HEK293 (cell line): ENCODE data around the gene TSHZ2.

Experiments
- CTCF ChIA-PET: fragments of 350-600 bp; formaldehyde crosslinking; extraction: SDS; loops from one replicate; lab custom pipeline; 2021; ENCODE audit warnings: antibody characterized with exemption; lab: Yijun Ruan, JAX
- POLR2A ChIA-PET: fragments of 300-600 bp; formaldehyde crosslinking; extraction: SDS; loops from one replicate; lab custom pipeline; 2020; ENCODE audit warnings: antibody characterized with exemption, inconsistent platforms; lab: Yijun Ruan, JAX
- H3K27ac ChIP-seq: fragments of 200-500 bp; sonication (Bioruptor generic); 2 replicates; pipeline ENCODE4 v1.5.1; 2014; ENCODE audit warnings: low read depth, low read length, control low read depth, inconsistent platforms; ENCODE audit errors: extremely low read depth
- H3K36me3 ChIP-seq, 2 experiments: fragments of 200-500 bp in 1 of 2; sonication (Bioruptor generic) in 1 of 2; 1 replicate in 1 of 2; 2 replicates in 1 of 2; pipeline ENCODE4 v1.5.1; 2014 to 2017; ENCODE audit warnings: inconsistent platforms in 2 of 2, low read length in 2 of 2; ENCODE audit not compliant: control insufficient read depth in 2 of 2, insufficient read depth in 1 of 2
- H3K4me1 ChIP-seq: fragments of 200-500 bp; sonication (Bioruptor generic); 2 replicates; pipeline ENCODE4 v1.5.1; 2014; ENCODE audit warnings: mild to moderate bottlenecking, low read length, inconsistent platforms; ENCODE audit not compliant: control insufficient read depth, insufficient read depth
- H3K4me3 ChIP-seq: 2 replicates; pipeline ENCODE4 v1.5.1; 2011; ENCODE audit warnings: low read depth, mild to moderate bottlenecking, control low read depth, low read length, moderate library complexity
- H3K9me3 ChIP-seq: fragments of 200-500 bp; sonication (Bioruptor generic); 2 replicates; pipeline ENCODE4 v1.5.1; 2014; ENCODE audit warnings: low read depth, low read length, inconsistent platforms; ENCODE audit not compliant: control insufficient read depth, insufficient read depth
- BCL11B ChIP-seq: fragments of 450-650 bp; formaldehyde crosslinking; IDR thresholded peaks from 2 replicates; pipeline ENCODE4 v1.5.1; 2016; ENCODE audit warnings: low read depth, missing biosample characterization, missing genetic modification characterization
- PRDM1 ChIP-seq: fragments of 450-650 bp; formaldehyde crosslinking; IDR thresholded peaks from 2 replicates; pipeline ENCODE4; 2016; ENCODE audit warnings: missing biosample characterization, missing genetic modification characterization
- WT1 ChIP-seq: fragments of 450-650 bp; formaldehyde crosslinking; IDR thresholded peaks from 2 replicates; pipeline ENCODE4 v1.5.1; 2016; ENCODE audit warnings: missing biosample characterization, missing genetic modification characterization
- ZBTB48 ChIP-seq: fragments of 450-650 bp; formaldehyde crosslinking; IDR thresholded peaks from 2 replicates; pipeline ENCODE4 v1.5.1; 2016; ENCODE audit warnings: missing biosample characterization, missing genetic modification characterization
- ZFHX2 ChIP-seq: fragments of 450-650 bp; formaldehyde crosslinking; conservative IDR thresholded peaks from 2 replicates; pipeline ENCODE4 v1.5.1; 2016; ENCODE audit warnings: missing biosample characterization, missing genetic modification characterization
- ZNF10 ChIP-seq: fragments of 450-650 bp; formaldehyde crosslinking; IDR thresholded peaks from 2 replicates; pipeline ENCODE4 v1.5.1; 2017; ENCODE audit warnings: missing biosample characterization, missing genetic modification characterization
- ZNF132 ChIP-seq: fragments of 450-650 bp; formaldehyde crosslinking; IDR thresholded peaks from 2 replicates; pipeline ENCODE4 v1.5.1; 2017; ENCODE audit warnings: missing biosample characterization, missing genetic modification characterization, borderline replicate concordance
- ZNF155 ChIP-seq: fragments of 450-650 bp; formaldehyde crosslinking; IDR thresholded peaks from 2 replicates; pipeline ENCODE4 v1.5.1; 2016; ENCODE audit warnings: missing biosample characterization, missing genetic modification characterization
- ZNF169 ChIP-seq: fragments of 450-650 bp; formaldehyde crosslinking; IDR thresholded peaks from 2 replicates; pipeline ENCODE4 v1.5.1; 2016; ENCODE audit warnings: missing biosample characterization, missing genetic modification characterization
- ZNF24 ChIP-seq: fragments of 450-650 bp; formaldehyde crosslinking; IDR thresholded peaks from 2 replicates; pipeline ENCODE4 v1.5.1; 2016; ENCODE audit warnings: missing biosample characterization, missing genetic modification characterization
- ZNF302 ChIP-seq: fragments of 450-650 bp; formaldehyde crosslinking; IDR thresholded peaks from 2 replicates; pipeline ENCODE4 v1.5.1; 2016; ENCODE audit warnings: missing biosample characterization, missing genetic modification characterization, low read depth
- ZNF362 ChIP-seq: fragments of 450-650 bp; formaldehyde crosslinking; IDR thresholded peaks from 2 replicates; pipeline ENCODE4 v1.5.1; 2016; ENCODE audit warnings: missing biosample characterization, missing genetic modification characterization
- ZNF37A ChIP-seq: fragments of 450-650 bp; IDR thresholded peaks from 2 replicates; pipeline ENCODE4 v1.5.1; 2018; ENCODE audit warnings: missing biosample characterization, missing genetic modification characterization
- ZNF398 ChIP-seq: fragments of 450-650 bp; formaldehyde crosslinking; IDR thresholded peaks from 2 replicates; pipeline ENCODE4 v1.5.1; 2017; ENCODE audit warnings: missing biosample characterization, missing genetic modification characterization
- ZNF521 ChIP-seq: fragments of 450-650 bp; formaldehyde crosslinking; IDR thresholded peaks from 2 replicates; pipeline ENCODE4 v1.5.1; 2017; ENCODE audit warnings: missing biosample characterization, mild to moderate bottlenecking, missing genetic modification characterization
- ZNF571 ChIP-seq: fragments of 450-650 bp; formaldehyde crosslinking; IDR thresholded peaks from 2 replicates; pipeline ENCODE4 v1.5.0; 2017; ENCODE audit warnings: missing biosample characterization, missing genetic modification characterization
- ZNF596 ChIP-seq: fragments of 450-650 bp; IDR thresholded peaks from 2 replicates; pipeline ENCODE4 v1.5.0; 2018; ENCODE audit warnings: missing biosample characterization, mild to moderate bottlenecking, missing genetic modification characterization, moderate library complexity
- ZNF629 ChIP-seq: fragments of 450-650 bp; formaldehyde crosslinking; IDR thresholded peaks from 2 replicates; pipeline ENCODE4 v1.5.1; 2017; ENCODE audit warnings: missing biosample characterization, missing genetic modification characterization
- ZNF658 ChIP-seq: fragments of 450-650 bp; formaldehyde crosslinking; IDR thresholded peaks from 2 replicates; pipeline ENCODE4; 2016; ENCODE audit warnings: missing biosample characterization, missing genetic modification characterization
- ZNF76 ChIP-seq: fragments of 450-650 bp; formaldehyde crosslinking; IDR thresholded peaks from 2 replicates; pipeline ENCODE4; 2016; ENCODE audit warnings: low read depth, missing biosample characterization, missing genetic modification characterization, borderline replicate concordance
- ZNF791 ChIP-seq: fragments of 450-650 bp; formaldehyde crosslinking; IDR thresholded peaks from 2 replicates; pipeline ENCODE4 v1.5.1; 2016; ENCODE audit warnings: missing biosample characterization, missing genetic modification characterization
- ZSCAN18 ChIP-seq: fragments of 450-650 bp; formaldehyde crosslinking; IDR thresholded peaks from 2 replicates; pipeline ENCODE4 v1.5.1; 2016; ENCODE audit warnings: missing biosample characterization, missing genetic modification characterization
- TF ChIP-seq, protein P1 (sequence below): fragments of 450-650 bp; formaldehyde crosslinking; IDR thresholded peaks from 2 replicates; pipeline ENCODE4 v1.5.1; 2016; ENCODE audit warnings: missing biosample characterization, missing genetic modification characterization
- TF ChIP-seq, protein P2 (sequence below): fragments of 450-650 bp; formaldehyde crosslinking; IDR thresholded peaks from 2 replicates; pipeline ENCODE4 v1.5.1; 2017; ENCODE audit warnings: missing biosample characterization, missing genetic modification characterization

TSHZ2 gene

DNA sequence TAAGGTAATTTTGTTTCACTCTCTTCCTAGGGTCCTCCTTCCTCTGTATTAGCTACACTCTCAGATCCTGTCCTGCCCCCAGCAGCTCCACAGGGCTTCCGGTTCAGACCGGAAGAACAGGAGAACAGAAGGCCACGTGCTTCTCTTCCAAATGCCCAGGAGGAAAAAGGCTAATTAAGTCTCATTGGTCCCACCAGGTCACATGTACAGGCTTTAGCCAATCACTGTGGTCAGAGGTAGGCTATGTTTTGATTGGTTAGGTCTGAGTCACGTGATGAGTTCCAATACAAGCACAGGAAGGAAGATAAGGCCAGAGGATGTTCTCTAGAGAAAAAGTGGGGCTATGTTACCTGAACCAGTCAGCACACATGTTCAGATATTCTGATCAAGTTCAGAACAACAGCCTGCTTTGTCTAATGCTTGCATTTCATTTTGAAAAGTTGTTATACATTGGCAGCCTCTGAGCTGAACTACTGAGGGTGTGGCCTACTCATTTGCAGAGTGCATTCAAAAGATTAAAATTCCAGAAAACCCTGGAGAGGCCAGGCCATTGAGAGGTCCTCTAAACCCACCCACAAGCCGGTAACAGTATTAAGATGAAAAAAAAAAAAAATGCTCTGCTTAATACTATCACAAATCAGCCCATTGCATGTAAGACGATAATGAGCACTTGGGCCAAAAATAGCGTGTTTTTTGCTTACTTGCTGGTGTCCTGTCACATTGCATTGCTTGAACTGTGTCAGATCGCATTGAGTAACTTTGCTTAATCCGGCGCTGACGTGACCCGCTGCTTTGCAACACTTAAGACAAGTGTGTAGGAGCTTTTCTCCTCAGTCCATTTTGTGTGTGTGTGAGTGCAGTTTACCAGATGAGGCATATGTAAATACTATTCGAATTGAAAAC lies 170.3 kb downstream of the TSHZ2 start:
- ChIA-PET POLR2A (interaction anchor here (1.3 kb wide), 1 partner anchor 11 kb away, joined by 3 read pairs; no protein-coding TSS in a partner anchor), CTCF (no interaction called here)
- Histone ChIP-seq H3K27ac (no peak overlapping the region), H3K9me3 (no peaks in the 10 kb centered on the region), H3K36me3 (no peaks in the 10 kb centered on the region), H3K4me1 (no peaks in the 10 kb centered on the region), H3K4me3 (no peak overlapping the region)
- no peak for TF ChIP-seq ZSCAN18 (tag by site-specific recombination)
- TF ChIP-seq WT1: no peak
- TF ChIP-seq ZNF362: no peak
- TF ChIP-seq ZNF24 (tag by site-specific recombination): no peak
- no peak for TF ChIP-seq ZNF658 (tag by site-specific recombination)
- no peak for TF ChIP-seq PRDM1
- no peak for TF ChIP-seq ZFHX2 (tag by site-specific recombination)

- CTCF ChIA-PET: interaction anchor here (0.6 kb wide), 2 partner anchors 188 to 230 kb away, joined by 3 read pairs; no protein-coding TSS in a partner anchor
- POLR2A ChIA-PET: no interaction called here
Measured at GRCh38 chr20:53146201-53146891, 174.2 kb downstream of the TSHZ2 start.

DNA sequence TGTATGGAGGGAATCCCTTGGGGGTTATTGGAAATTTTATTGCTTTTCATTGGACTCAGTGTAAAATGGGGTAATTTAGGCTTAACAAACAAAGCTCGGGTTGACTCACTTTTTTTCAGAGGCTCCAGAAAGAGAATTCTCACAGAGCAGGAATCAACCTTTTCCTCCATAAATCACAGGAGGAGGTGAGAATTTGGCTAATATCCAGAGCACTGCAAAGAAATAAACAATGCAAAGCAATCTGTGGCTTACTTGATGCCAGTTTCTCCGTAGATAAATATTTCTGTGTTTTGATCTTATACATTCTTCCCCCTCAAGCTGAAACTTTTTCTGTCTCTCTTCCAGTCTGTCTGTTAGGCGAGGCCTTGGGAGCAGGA lies 176.6 kb downstream of the TSHZ2 start:
- CTCF ChIA-PET: interaction anchor here (0.6 to 1.5 kb wide), 3 partner anchors 10 to 681 kb away, joined by 3 read pairs; no protein-coding TSS in a partner anchor
- H3K4me3 ChIP-seq: no peak overlapping the region
- H3K36me3 ChIP-seq: no peaks in the 10 kb centered on the region
- H3K4me1 ChIP-seq: peaks cover 13% of the 10 kb centered on the region; the same call in 1 of the 2 replicates
- H3K27ac ChIP-seq: no peak overlapping the region
- no peaks in the 10 kb centered on the region for H3K9me3 ChIP-seq
- POLR2A ChIA-PET: interaction anchor here (0.5 kb wide), 1 partner anchor 976 kb away, joined by 3 read pairs; no protein-coding TSS in a partner anchor
- TF ChIP-seq ZNF76 (tag by site-specific recombination) (no peak), ZNF398 (peak; percentile 25; the same call in 1 of the 2 replicates), ZNF629 (tag by site-specific recombination) (no peak), ZNF596 (no peak), ZNF571 (no peak), ZNF302 (tag by site-specific recombination) (no peak), ZNF10 (tag by site-specific recombination) (no peak)
- TF ChIP-seq, protein P1, sequence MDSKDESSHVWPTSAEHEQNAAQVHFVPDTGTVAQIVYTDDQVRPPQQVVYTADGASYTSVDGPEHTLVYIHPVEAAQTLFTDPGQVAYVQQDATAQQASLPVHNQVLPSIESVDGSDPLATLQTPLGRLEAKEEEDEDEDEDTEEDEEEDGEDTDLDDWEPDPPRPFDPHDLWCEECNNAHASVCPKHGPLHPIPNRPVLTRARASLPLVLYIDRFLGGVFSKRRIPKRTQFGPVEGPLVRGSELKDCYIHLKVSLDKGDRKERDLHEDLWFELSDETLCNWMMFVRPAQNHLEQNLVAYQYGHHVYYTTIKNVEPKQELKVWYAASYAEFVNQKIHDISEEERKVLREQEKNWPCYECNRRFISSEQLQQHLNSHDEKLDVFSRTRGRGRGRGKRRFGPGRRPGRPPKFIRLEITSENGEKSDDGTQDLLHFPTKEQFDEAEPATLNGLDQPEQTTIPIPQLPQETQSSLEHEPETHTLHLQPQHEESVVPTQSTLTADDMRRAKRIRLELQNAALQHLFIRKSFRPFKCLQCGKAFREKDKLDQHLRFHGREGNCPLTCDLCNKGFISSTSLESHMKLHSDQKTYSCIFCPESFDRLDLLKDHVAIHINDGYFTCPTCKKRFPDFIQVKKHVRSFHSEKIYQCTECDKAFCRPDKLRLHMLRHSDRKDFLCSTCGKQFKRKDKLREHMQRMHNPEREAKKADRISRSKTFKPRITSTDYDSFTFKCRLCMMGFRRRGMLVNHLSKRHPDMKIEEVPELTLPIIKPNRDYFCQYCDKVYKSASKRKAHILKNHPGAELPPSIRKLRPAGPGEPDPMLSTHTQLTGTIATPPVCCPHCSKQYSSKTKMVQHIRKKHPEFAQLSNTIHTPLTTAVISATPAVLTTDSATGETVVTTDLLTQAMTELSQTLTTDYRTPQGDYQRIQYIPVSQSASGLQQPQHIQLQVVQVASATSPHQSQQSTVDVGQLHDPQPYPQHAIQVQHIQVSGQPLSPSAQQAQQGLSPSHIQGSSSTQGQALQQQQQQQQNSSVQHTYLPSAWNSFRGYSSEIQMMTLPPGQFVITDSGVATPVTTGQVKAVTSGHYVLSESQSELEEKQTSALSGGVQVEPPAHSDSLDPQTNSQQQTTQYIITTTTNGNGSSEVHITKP (tag by site-specific recombination): peak; percentile 82

More at GRCh38 chr20:53146201-53146891, 174.2 kb downstream of the TSHZ2 start:
- no peaks in the 10 kb centered on the region for H3K9me3 ChIP-seq
- TF ChIP-seq ZNF791 (tag by site-specific recombination) (no peak), ZNF521 (tag by site-specific recombination) (no peak), ZNF37A (tag by site-specific recombination) (no peak), ZNF155 (no peak), ZNF169 (tag by site-specific recombination) (no peak), ZBTB48 (tag by site-specific recombination) (no peak), BCL11B (tag by site-specific recombination) (no peak), ZNF132 (no peak)
- TF ChIP-seq, protein P2, sequence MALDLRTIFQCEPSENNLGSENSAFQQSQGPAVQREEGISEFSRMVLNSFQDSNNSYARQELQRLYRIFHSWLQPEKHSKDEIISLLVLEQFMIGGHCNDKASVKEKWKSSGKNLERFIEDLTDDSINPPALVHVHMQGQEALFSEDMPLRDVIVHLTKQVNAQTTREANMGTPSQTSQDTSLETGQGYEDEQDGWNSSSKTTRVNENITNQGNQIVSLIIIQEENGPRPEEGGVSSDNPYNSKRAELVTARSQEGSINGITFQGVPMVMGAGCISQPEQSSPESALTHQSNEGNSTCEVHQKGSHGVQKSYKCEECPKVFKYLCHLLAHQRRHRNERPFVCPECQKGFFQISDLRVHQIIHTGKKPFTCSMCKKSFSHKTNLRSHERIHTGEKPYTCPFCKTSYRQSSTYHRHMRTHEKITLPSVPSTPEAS (tag by site-specific recombination): no peak
- TF ChIP-seq, all 188 proteins: peak for 0
- H3K4me3 ChIP-seq: no peak overlapping the region
- no peak overlapping the region for H3K27ac ChIP-seq
- H3K4me1 ChIP-seq: peaks cover 13% of the 10 kb centered on the region; the same call in 1 of the 2 replicates
- no peaks in the 10 kb centered on the region for H3K36me3 ChIP-seq
